Kidney (tissue), 14 donors: ENCODE results near the gene IFT52. TPM values are rescaled to one million over a fixed set of nuclear protein-coding genes. Genes with fewer than 3 reads are reported as not detected.

ENCODE experiments used
- DNase-seq, 5 donors: peaks; one replicate each; pipeline ENCODE4 v3.0.0-alpha.2; 2013 to 2020
- FAIRE-seq: peaks from 2 replicates; lab custom pipeline; 2012; peaks lifted over from hg19 to GRCh38; lab: Jason Lieb, UNC
- H3K27ac ChIP-seq, 2 donors: one replicate each; pipeline ENCODE4 v1.7.0; 2013; ENCODE audit warnings: low read depth in 2 of 2, low read length in 2 of 2, inconsistent platforms in 1 of 2
- H3K27me3 ChIP-seq: one replicate; pipeline ENCODE4 v1.7.1; 2013; ENCODE audit warnings: low read length, inconsistent platforms; ENCODE audit not compliant: control insufficient read depth, insufficient read depth
- H3K36me3 ChIP-seq, 3 donors: one replicate each; pipeline versions ENCODE4 v1.7.0 to v1.7.1; 2013; ENCODE audit warnings: low read length in 3 of 3, control low read depth in 1 of 3, inconsistent platforms in 1 of 3; ENCODE audit not compliant: insufficient read depth in 3 of 3, control insufficient read depth in 2 of 3
- H3K4me1 ChIP-seq, 3 donors: one replicate each; pipeline versions ENCODE4 v1.7.0 to v1.7.1; 2013; ENCODE audit warnings: low read length in 3 of 3, inconsistent platforms in 1 of 3, low read depth in 1 of 3; ENCODE audit not compliant: control insufficient read depth in 2 of 3, insufficient read depth in 2 of 3
- H3K4me3 ChIP-seq, 3 donors: one replicate each; pipeline versions ENCODE4 v1.7.0 to v1.8.1; 2013; ENCODE audit warnings: low read length in 3 of 3, control low read depth in 1 of 3, inconsistent platforms in 1 of 3
- H3K9ac ChIP-seq, 3 donors: one replicate each; pipeline versions ENCODE4 v1.7.0 to v1.7.1; 2013; ENCODE audit warnings: low read length in 3 of 3, control low read depth in 1 of 3, inconsistent platforms in 1 of 3
- H3K9me3 ChIP-seq, 3 donors: one replicate each; pipeline versions ENCODE4 v1.7.0 to v1.7.1; 2013; ENCODE audit warnings: low read length in 3 of 3, control low read depth in 1 of 3, inconsistent platforms in 1 of 3; ENCODE audit not compliant: control insufficient read depth in 2 of 3, insufficient read depth in 1 of 3
- intact Hi-C: fragments of 100-400 bp; cut with DNase I; formaldehyde crosslinking; loops from one replicate; pipeline ENCODE4 v1.11.1; 2022
- polyA plus RNA-seq: library from polyadenylated mRNA; stranded (reverse); fragments of 350-450 nt; fragmentation: Illumina TruSeq; extraction: RNeasy Lipid Tissue Mini Kit (QIAGEN cat#74804); gene quantifications from one replicate; pipeline ENCODE4 v1.2.3, GENCODE V29; 2014; ENCODE audit warnings: low read depth, low replicate concordance; ENCODE audit not compliant: insufficient read depth
- total RNA-seq: library from RNA; stranded (reverse); fragmentation: NEBNext Ultra II Directional; extraction: Animal tissue kit (Norgen Biotek cat#: 25700); gene quantifications from one replicate; pipeline ENCODE4 v1.2.1, GENCODE V29; 2021
- TF ChIP-seq, protein P1 (sequence below): IDR thresholded peaks from 3 replicates; pipeline ENCODE4 v1.5.1; 2012; ENCODE audit warnings: mild to moderate bottlenecking, moderate library complexity, borderline replicate concordance; ENCODE audit not compliant: insufficient read depth; ENCODE audit errors: extremely low read depth
- donor health status: control.
- donor health status: control.
- donor health status: control.
- donor health status: control.
- donor health status: control.
- donor health status: DM: yes; HTN: yes; CAD: no.
- donor health status: Normal renal cell carcinoma (clear cell type).

IFT52 gene
- total and polyA plus RNA-seq, 2 donors from 2014 or later = 27.0 to 35.2 TPM

DNA sequence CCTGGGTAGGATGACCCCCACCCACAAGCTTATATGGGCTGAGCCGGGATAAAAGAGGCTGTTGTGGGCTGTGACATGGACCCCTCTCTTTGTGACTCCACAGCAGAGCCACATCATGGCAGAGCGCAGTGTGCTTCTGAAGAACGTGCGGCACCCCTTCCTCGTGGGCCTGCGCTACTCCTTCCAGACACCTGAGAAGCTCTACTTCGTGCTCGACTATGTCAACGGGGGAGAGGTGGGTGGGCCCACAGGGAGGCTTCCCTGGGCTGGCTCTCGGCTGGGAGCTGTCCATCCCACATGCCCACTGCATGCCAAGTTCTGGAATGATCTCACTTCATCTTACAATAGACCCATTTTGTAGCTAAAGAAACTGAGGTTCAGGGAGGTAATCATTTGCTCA is 21.5 kb upstream of the IFT52 start:
- no peaks in the 10 kb centered on the region for H3K9me3 ChIP-seq
- FAIRE-seq (no peak), DNase-seq (peak in 1 of 5 donors; percentile 39)
- H3K27ac ChIP-seq = no peak overlapping the region
- H3K4me1 ChIP-seq = peaks cover 0 to 2% (median 0%) of the 10 kb centered on the region in 3 donors
- H3K27me3 ChIP-seq = no peaks in the 10 kb centered on the region
- peaks cover 0 to 39% (median 33%) of the 10 kb centered on the region in 3 donors for H3K36me3 ChIP-seq
- H3K9ac ChIP-seq = no peak overlapping the region
- intact Hi-C loops = no loop called here
- no peak overlapping the region for H3K4me3 ChIP-seq
- TF ChIP-seq, protein P1, sequence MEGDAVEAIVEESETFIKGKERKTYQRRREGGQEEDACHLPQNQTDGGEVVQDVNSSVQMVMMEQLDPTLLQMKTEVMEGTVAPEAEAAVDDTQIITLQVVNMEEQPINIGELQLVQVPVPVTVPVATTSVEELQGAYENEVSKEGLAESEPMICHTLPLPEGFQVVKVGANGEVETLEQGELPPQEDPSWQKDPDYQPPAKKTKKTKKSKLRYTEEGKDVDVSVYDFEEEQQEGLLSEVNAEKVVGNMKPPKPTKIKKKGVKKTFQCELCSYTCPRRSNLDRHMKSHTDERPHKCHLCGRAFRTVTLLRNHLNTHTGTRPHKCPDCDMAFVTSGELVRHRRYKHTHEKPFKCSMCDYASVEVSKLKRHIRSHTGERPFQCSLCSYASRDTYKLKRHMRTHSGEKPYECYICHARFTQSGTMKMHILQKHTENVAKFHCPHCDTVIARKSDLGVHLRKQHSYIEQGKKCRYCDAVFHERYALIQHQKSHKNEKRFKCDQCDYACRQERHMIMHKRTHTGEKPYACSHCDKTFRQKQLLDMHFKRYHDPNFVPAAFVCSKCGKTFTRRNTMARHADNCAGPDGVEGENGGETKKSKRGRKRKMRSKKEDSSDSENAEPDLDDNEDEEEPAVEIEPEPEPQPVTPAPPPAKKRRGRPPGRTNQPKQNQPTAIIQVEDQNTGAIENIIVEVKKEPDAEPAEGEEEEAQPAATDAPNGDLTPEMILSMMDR = no peak

- DNase-seq = no peak
These were observed 20.2 kb upstream of the IFT52 start for GRCh38 chr20:43570496-43570895.

DNA sequence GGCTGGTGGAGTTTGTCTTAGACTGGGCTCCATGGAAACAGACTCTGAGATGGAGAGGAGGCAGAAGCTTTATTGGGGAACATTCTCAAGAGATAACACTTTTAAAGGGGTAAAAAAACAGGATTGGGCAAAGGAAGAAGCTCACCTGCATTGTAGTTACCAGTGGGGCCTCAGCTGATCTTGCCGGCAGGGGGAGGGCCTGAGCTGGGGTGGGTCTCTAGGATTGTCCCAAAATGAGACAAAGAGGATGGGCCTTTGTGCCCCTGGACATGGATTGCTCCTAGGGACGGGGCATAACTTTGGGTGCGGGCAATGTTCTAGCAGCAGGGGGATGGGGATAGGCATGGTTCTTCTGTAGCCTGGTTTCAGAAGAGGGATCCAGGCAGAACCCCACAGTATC is 19.4 kb upstream of the IFT52 start:
- H3K4me1 ChIP-seq = peaks cover 0 to 2% (median 0%) of the 10 kb centered on the region in 3 donors
- DNase-seq = peak in 1 of 5 donors; percentile 28
- H3K27ac ChIP-seq = no peak overlapping the region
- no peak overlapping the region for H3K9ac ChIP-seq
- no peak overlapping the region for H3K4me3 ChIP-seq
- H3K27me3 ChIP-seq = no peaks in the 10 kb centered on the region
- H3K9me3 ChIP-seq = no peaks in the 10 kb centered on the region
- TF ChIP-seq, protein P1 = no peak
- intact Hi-C loops = no loop called here
- peaks cover 0 to 49% (median 43%) of the 10 kb centered on the region in 3 donors for H3K36me3 ChIP-seq
- no peak for FAIRE-seq

More at GRCh38 chr20:43570496-43570895, 20.2 kb upstream of the IFT52 start:
- Histone ChIP-seq H3K9me3 (no peaks in the 10 kb centered on the region), H3K27me3 (no peaks in the 10 kb centered on the region), H3K4me3 (no peak overlapping the region), H3K9ac (no peak overlapping the region), H3K4me1 (peaks cover 0 to 2% (median 0%) of the 10 kb centered on the region in 3 donors), H3K36me3 (peaks cover 0 to 49% (median 40%) of the 10 kb centered on the region in 3 donors), H3K27ac (no peak overlapping the region)
- intact Hi-C loops = no loop called here
- no peak for FAIRE-seq
- TF ChIP-seq, protein P1 = no peak

- TF ChIP-seq, protein P1 = no peak
- Histone ChIP-seq H3K27ac (no peak overlapping the region), H3K36me3 (peaks cover 0 to 49% (median 44%) of the 10 kb centered on the region in 3 donors), H3K4me3 (no peak overlapping the region), H3K27me3 (no peaks in the 10 kb centered on the region), H3K9me3 (no peaks in the 10 kb centered on the region), H3K4me1 (peaks cover 0 to 2% (median 0%) of the 10 kb centered on the region in 3 donors), H3K9ac (no peak overlapping the region)
- intact Hi-C loops = no loop called here
- DNase-seq (peak in 1 of 5 donors; percentile 35), FAIRE-seq (no peak)
These were observed 19.0 kb upstream of the IFT52 start for GRCh38 chr20:43571771-43572170.
